Measurements from ENCODE around the gene FRMD3.

GRCh38 chr9:83511051-83511450 lies 27.1 kb downstream of the FRMD3 start:
- TF ChIP-seq GATA2 (IDR thresholded peaks at IDR 0.05; ENCODE audit: low read depth, low read length) (no peak), GATA3 (IDR thresholded peaks at IDR 0.05; ENCODE audit: low read depth, low read length) (no peak)
